CD4-positive, alpha-beta T cell treated with Interleukin-17A for 4 hours (primary cell): ENCODE measurements around the gene RBKS.

Source experiments
- DNase-seq: peaks from one replicate; pipeline ENCODE4 v3.0.0-alpha.2; 2020; ENCODE audit warnings: mixed read lengths

RBKS gene

DNA sequence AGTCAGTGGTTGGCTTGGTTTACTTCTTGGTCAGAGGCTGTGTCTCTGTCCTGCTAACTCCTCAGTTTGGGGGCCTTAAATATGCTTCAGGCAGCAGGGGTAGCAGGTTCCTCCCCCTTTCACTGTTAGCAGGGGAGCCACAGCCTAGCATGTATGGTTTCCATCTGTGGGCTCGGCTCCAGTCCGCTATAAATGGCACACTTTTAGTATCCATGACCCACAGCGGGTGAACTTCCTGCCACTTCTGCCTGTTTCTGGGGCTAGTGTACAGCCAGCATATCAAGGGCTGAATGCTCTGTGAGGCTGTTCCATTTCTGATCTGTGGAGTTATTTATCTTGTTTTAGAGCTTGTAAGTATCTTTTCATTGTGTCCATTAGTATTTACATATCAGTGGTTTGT lies 60.4 kb downstream of the RBKS start:
- no peak for DNase-seq

DNA sequence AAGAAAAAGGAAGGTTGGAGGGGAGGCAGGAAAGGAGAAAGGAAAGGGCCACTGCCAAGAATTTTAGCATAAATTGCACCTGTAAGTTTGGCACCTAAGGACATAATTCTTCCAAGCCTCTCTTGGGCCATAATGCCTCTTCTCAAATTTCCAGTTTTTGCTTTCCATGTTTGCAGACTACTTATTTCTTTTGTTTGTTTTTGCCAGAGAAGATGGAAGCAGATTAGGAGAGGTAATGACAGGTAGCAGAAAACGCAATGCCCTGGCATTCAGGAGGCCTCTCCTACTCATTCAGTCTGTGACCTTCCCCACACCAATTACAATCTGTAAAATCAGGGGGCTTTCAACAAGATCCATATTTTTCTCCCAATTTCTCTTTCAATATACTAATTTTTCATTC lies 61.9 kb downstream of the RBKS start:
- DNase-seq, result no peak

DNA sequence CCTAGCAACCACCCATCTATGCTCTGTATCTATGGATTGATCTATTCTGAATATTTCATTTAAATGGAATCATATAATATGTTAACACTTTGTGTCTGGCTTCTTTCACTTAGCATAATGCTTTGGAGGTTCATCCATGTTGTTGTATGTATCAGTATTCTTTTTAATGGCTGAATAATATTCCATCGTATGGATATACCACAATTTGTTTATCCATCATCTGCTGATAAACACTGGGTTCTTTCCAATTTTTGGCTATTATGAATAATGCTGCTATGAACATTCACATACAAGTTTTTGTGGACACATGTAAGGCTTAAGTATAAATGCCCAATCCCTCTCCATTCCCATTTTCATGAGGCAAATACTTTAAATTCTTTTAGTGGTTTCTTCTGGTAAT lies 65.8 kb downstream of the RBKS start:
- DNase-seq, result no peak

DNA sequence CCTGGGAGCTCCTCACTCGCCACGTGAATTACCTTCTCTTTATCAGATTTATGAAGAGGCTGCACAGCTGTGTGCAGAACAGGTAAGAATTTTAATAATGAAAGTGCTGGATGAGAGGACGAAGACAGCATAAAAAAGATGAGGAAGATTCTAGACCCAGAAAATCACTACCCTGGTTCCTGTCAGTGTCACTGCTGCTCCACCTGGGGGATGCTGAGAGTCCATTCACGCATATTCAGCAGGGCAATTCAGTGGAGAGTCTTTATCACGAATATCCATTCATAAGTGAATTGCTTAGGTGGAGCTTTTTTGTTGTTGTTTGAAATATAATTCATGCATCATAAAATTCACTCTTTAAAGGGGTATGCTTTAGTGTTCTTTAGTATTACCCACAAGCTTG lies 66.6 kb downstream of the RBKS start:
- no peak for DNase-seq

DNA sequence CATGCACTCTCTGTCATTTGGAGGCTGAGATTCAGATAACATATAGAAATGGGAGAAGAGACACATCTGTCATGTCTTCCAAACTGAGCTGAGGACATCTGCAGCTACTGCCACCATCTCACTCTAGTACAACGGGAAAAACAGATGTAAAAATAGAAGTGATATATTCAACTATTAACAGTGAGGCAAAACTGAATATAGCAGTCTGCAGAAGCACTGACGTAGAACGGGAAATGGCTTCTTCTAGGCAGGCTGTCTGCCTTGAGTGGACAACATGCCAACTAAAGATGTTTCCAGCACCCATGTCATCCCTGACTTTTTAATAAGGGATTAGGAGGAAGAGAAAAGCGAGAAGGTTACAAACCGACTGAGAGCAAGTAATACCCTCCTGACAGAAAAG lies 67.1 kb downstream of the RBKS start:
- DNase-seq, result no peak

DNA sequence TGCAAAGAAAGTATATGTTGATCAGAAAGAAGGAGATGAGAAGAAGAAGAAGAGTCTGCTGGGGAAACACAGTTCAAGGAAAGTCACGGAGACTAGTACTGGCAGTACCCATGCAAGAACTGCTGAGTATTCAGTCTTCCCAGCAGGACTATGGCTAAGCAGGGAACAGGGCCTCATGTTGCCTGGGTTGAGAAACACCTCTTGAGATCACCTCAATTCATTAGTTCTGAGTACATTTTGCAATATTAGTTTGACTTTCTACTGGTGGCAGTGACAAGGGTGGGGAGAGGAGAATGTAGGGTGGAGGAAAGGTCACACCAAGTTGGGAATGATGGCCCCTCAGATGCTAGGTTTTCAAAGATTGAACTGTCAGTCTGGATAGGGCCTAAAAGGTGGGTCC lies 68.1 kb downstream of the RBKS start:
- no peak for DNase-seq

DNA sequence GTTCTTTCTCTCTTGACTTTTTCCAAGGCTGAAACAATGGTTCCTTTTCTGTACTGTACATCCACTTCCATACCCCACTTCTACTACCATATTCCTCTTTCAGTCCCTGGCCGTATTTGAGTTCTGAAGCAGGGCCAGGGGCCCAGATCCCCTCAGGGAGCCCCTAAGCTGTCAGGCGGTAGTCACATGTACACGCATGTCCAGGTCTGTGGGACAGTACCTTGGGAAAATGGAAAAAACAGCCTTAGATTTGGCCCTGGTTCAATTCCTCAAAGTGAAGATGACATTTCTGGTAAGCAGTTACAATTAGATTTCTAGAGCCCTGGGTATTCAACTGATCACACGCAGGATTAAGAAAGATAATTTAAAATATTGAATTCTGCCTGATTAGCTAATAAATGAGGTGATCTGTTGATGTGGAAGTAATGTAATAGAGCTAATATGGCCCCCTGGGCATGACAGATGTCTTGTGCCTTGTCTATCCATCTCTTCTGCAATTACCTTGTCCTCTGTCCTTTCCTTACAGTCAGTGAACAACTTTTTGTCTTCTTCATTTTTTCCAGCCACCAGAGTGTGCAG lies 74.2 kb downstream of the RBKS start:
- DNase-seq, result no peak

DNA sequence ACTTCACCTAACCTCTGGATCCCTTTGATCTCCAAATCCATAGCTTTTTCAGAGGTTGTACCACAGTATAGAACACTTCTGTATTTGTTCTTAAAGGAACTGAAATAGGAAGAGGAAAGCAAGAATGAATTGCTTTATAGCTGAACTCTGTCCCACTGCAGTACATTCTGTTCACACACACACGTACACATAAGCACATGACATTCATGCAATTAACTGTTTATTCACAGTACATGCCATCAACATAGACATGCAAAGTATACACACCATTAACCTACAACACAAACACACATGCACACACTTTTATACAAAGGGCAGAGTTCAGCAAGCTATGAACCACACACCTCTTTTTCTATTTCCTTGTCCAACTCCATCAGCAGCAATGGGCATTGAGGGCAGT lies 75.4 kb downstream of the RBKS start:
- DNase-seq, result no peak

DNA sequence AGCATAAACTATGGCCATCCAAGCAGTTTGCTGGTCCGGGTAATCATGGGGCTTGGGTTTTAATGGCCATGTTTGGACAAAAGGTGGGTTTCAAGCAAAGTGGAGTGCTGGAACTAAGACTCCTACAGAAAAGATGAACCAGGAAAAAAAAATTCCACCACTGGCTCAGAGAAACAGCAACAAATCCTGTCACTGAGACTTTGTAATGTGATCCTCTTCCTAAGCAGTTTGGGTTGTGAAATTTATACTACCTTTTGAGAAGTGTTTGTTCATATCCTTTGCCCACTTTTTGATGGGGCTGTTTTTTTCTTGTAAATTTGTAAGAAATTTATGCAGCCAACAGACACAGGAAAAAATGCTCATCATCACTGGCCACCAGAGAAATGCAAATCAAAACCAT lies 78.4 kb downstream of the RBKS start:
- no peak for DNase-seq

DNA sequence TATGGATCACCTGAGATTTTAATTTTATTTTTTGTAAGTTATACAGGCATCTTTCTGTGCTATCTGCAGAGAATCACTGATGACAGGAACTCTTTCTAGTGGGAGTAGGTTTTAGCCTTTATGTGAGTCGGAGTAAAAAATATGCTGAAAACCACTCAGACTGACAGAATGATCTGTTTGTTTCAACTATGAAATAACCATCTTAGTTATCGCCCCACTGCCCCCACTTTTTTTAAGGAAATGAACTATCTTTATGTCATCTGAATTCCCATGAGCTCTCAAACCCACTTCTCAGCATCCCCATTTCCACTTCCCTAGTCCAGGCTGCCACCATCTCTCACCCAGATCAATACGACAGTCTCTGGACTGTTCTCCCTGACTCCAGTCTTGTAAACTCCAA lies 79.7 kb downstream of the RBKS start:
- no peak for DNase-seq

DNA sequence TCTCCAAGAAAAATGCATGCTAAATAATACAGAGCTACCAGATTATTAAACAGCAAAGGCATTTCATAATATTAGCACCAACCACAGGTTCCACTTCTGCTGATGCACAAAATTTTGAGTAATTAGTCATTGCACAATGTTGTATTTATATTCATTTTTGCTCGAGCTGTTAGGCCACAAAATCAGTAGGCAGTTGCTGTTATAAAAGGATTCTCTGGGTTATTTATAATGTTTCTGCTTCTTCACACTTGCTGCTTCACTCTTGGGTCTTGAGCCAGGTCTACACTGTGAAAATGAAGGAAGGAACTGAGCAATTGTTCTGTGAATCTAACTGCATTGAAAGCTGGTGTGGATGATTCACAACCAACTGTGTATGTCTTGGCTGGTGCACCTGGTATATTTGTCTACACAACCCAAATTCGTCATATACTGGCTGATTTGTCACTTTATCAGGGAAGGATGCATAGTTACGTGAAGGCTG lies 80.4 kb downstream of the RBKS start:
- DNase-seq, result no peak

DNA sequence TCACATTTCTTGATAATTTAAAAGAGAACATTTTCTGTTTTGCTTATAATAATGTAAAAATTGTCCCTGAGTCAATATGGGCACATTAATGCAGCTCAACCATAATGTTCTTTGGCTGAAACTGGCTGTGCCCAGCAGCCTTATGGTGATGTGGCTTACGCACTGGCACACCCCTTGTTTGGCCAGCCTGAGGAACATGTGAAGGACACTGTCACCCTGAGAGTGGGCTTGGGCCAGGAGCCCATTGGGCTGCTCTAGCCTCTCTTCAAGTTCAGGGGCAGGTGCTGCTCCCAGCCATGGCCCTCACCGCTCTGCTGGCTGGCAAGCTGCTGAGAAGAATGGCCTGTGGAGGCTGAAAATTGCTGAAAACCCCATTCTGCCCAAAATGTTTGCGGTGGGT lies 81.2 kb downstream of the RBKS start:
- DNase-seq, result no peak

DNA sequence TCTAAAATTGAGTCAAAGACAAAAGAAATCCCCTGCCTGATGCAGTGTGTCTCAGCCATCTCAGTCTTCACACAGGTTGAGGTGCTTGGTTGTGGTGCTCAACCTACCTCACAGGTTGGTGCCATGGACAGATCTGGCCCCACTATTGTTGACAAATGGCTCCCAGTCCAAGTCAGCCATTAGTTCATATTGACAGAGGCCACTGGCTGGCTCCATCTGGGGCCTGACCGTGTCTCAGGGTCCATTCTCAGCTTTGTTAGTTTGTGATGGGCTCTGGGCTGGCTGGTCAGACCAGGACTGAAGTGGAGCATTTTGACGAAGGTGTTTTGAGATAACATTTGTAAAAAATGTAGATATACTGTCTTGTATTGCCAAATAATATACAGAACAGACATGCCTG lies 81.8 kb downstream of the RBKS start:
- DNase-seq, result no peak

DNA sequence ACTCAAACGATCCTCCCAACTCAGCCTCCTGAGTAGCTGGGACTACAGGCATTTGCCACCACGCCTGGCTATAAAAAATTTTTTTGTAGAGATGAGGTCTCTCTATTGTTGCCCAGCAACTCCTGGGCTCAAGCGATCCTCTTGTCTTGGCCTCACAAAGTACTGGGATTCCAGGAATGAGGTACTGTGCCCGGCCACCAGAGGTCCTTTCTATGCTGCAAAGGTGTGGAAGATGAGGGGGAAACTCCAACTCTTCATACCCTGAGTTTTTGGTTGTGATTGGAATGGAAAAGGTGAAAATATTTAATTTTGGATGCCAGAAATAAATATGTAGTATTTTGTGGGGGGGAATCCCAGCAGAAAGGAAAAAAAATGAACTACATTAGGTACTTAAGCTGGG lies 82.7 kb downstream of the RBKS start:
- peak; percentile 7 for DNase-seq

DNA sequence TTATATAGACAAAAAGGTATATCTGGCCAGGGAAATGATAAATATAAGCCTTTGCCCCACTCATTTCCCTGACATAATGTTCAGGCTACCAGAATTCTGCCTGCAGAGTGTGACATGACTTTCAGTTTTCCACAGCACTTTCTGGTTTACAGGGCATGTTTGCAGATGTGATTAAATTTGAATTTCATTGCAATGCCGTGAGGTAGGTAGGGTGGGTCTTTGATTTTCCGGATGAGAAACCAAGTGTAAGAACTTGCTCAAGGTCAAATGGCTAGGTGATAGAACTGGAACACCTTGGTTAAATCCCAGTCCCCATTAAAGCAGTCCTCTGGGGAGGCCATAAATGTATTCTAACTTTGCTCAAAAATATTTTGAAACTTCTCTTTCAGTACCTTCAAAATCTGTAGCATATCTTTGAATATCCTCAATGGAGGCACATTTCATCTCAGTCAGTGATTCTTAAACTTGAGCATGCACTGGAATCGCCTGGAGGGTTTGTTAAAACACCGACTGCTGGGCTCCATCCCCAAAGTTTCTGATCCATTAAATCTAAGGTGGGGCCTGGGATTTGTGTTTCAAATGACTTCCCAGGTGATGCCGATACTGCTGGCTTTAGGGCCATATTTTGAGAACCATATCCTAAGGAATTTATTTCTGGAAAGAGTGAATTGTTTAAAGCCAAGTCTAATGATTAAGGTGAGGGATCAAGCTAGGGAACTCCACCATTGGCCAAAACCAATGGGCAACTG lies 83.7 kb downstream of the RBKS start:
- DNase-seq, result no peak

DNA sequence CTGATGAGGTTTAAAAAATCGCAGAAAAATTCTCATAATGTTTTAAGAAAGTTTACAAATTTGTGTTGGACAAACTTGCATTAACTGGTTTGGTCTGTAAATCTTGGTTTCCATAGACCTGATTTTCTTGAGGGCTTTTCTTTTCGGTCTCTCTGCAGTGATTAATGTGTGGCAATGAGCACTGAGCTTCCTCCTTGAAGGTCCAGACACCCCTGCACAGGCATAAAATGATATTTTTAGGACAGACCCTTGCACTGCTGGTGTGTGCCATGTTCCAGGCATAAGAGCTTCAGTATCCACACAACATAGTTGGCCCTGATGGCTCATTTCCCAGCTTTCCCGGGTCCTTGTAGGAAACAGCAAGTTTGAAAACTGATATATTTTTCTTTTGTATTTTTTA lies 85.0 kb downstream of the RBKS start:
- DNase-seq, result no peak

DNA sequence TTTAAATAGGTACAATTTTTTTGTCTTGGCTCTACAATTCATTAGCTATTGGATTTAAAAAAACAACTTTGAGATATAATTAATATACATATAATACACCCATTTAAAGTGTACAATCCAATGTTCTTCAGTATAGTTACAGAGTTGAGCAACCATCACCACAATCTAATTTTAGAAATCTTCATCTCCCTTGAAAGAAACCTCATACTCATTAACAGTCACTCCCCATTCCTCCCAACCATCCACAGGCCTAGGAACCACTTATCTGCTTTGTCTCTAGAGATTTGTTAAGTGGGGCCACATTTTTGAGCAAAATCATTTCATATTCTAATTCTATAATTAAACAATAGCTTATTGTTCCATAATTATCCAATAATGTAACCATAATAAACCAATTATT lies 86.0 kb downstream of the RBKS start:
- no peak for DNase-seq

DNA sequence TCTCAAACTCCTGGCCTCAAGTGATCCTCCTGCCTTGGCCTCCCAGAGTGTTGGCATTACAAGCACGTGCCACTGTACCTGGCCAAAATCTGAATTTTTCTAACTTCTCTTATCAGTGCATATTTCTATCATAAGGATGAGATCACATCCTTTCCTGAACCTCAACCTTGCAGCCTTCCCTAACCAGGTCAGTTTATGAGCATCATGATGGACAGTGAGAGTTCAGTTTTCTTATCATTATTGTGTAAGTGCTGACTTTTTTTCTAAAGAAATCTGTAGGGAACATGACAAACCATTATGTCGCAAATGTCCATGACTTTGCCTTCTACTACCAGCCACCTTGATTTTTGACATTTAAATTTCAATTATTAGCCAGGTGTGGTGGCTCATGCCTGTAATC lies 87.1 kb downstream of the RBKS start:
- DNase-seq, result no peak

DNA sequence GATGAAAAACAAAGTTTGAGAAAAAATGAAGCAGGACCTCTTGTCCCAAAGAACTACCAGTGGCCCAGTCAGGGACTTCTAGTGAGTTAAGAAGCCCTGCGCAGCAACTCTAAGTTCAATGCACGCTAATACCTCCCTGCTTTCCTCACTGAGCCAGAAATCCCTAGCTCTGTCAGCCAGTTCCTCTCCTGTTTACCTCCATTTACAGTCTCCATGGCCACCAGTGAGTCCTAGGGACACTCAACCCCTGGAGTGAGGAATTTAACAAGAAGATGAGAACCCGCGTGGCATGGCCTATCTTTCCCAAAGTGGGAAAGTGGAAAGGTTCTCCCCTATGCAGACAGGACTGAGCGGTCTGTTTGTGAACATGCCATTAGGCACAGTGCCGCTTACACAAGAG lies 87.6 kb downstream of the RBKS start:
- no peak for DNase-seq

DNA sequence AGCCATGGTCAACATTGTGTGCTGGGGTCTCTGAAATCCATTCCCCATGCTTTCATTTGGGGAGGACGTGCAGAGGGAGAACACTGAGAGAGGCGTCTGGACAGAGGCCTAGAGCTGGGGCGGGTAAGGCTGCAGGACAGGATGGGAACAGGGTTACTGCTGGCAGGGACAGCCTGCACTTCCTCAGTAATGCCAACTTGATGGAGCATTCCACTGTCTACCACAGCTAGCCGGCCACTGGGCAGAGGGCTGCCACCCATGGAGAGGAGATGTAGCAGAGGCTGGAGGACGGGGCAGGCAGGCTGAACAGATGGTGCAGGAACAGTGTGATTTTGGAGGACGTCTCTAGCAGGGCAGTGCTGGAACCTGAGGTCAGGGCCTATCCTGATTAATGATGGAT lies 89.3 kb downstream of the RBKS start:
- no peak for DNase-seq

DNA sequence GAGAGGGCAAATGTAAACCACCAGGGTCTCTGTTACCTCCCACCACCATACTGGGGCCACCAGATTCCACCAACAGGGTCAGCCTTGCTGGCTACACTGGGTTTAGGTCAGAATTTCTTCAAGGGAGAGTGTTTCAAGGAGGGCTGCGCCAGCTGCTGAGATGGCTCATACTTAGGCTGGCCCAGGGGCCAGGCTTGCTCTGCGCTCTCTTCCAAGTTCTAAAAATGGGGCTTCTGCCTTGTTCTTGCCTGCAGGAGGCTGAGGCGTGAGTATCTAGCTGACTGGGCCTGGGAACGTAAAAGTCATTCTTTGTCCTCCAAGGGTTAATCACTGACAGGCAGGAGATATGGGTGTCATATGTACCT lies 90.6 kb downstream of the RBKS start:
- DNase-seq, result no peak

DNA sequence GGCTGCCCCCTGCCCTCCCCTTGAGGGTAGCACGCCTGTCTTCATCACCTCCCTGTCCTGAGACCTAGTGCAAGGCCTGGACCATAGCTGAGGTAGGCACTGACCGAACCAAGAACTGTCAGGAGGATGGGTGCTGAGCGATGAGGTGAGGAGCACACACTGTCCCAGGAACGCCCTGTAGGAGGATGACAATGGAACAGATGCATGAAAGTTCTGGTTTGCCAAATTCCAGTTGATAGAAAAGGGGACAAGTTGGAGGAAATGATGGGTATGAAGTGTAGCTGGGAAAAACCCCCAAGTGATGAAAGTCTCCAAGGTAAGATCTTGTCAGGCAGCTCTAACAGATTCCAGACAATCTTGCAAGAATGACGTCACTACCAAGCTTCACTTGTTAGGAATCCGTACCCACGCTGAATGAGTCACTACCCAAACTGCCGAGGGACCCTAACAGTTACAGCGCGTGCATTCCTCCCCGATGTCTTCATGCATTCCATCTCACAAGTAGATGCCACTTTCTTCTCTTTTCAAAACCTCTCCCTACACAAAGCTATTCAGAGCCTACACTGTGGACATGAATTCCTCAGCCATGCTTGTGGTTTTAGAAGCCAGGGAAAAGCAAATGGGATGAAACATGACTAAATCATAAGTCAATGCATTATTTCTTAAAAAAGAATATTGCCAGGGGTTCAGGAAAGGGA lies 91.1 kb downstream of the RBKS start:
- no peak for DNase-seq

DNA sequence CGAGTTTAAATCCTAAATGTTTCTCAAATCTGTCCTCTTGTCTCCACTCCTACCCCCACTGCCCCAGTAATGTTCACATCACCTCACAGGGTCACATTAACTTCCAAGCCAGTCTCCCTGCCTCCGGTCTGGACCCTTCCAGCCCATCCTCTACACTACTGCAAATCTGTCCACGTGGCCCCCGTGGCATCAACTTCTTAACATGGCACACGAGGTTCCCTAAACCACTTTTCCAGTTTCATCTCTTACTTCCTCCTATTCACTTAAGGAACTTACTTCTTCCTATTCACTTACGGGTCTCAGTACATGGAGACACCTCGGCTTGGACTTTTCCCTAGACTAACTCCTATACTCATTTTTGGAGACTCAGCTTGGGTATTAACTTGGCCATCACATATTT lies 91.7 kb downstream of the RBKS start:
- no peak for DNase-seq

DNA sequence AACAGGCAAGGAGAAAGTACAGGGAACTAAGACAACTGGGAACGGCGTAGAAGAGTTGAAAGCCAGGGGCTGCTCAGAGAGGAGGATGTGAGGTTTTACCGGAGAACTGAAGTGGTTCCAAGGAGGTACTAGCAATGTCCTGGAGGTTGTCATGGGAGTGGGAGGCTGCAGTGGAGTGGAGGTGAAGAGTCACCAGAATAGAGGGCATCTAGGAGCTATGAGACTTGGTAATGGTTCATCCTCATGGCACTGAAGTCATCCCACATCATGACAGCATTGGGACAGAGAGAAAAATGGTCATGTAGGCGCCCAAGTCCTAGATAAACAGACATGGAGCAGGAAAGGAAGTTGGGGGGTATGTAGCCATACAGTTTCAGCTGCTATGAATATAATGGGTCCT lies 92.3 kb downstream of the RBKS start:
- no peak for DNase-seq
